Measurements from ENCODE around the gene RNF150. TPM values are rescaled to one million over a fixed set of nuclear protein-coding genes. Genes with fewer than 3 reads are reported as not detected.

Gene RNF150
- total and polyA plus RNA-seq, 2 of the 8 experiments (the other 6 are each of a cell fraction or from before 2014, with no cell fraction given): 3.4 to 4.8 TPM

- TF ChIP-seq NANOG (IDR thresholded peaks at IDR 0.05; ENCODE audit: insufficient read depth, low read depth, low read length, poor library complexity, severe bottlenecking): no peak
Observed at GRCh38 chr4:140875746-140876452, 257.4 kb downstream of the RNF150 start (continued).

All from H1 (cell line).